HCT116 (cell line): ENCODE measurements around the gene ZNF536. TPM values are rescaled to one million over a fixed set of nuclear protein-coding genes. Genes with fewer than 3 reads are reported as not detected.

ENCODE experiments used
- ATAC-seq: fragments of 200-7000 bp; cut with Tn5 transposase; 2 replicates; pipeline ENCODE4 v1.9.1; 2020; ENCODE audit warnings: mild to moderate bottlenecking, moderate library complexity
- BruUV-seq: library from RNA; stranded (reverse); fragments of 400-500 nt; replicated peaks from 2 replicates; lab custom pipeline; 2021; lab: Mats Ljungman, UMichigan
- CTCF ChIA-PET: fragments of 300-600 bp; sonication (Branson Sonifier 250); formaldehyde crosslinking; loops from one replicate; lab custom pipeline; 2021; ENCODE audit warnings: antibody characterized with exemption; lab: Charles Lee
- POLR2A ChIA-PET: fragments of 300-600, 350-600 bp; sonication (Branson Sonifier 250); formaldehyde crosslinking; loops from one replicate; lab custom pipeline; 2021; ENCODE audit warnings: antibody characterized with exemption; lab: Charles Lee
- RAD21 ChIA-PET, 2 experiments: fragments of 300-600 bp; sonication (Branson Sonifier 250); formaldehyde crosslinking; loops; one replicate each; lab custom pipeline; 2023; ENCODE audit warnings: low total read pairs in 2 of 2; ENCODE audit not compliant: uncharacterized antibody in 2 of 2, unreplicated experiment in 2 of 2, low non-redundant PET in 1 of 2; lab: Charles Lee
- DNase-seq: peaks from one replicate; pipeline ENCODE4 v3.0.0-alpha.2; 2010; ENCODE audit warnings: low read depth, low spot score
- H2AFZ ChIP-seq: fragments of 200-600 bp; shearing (Covaris generic), sonication (generic); 2 replicates; pipeline ENCODE4 v1.6.1; 2017; ENCODE audit warnings: low read depth, mixed run types, mixed read lengths, antibody characterized with exemption, low read length; ENCODE audit not compliant: poor library complexity, severe bottlenecking
- H3K27ac ChIP-seq: 2 replicates; pipeline ENCODE4 v1.5.1; 2012; ENCODE audit warnings: low read depth, low read length
- H3K27me3 ChIP-seq: fragments of 200-600 bp; sonication (generic); 2 replicates; pipeline ENCODE4 v1.6.1; 2016; ENCODE audit warnings: mixed run types, low read length, mixed read lengths; ENCODE audit not compliant: insufficient read depth
- H3K36me3 ChIP-seq, 2 experiments: fragments of 200-500 bp in 1 of 2; fragments of 200-600 bp in 1 of 2; sonication (Bioruptor generic) in 1 of 2; sonication (generic) in 1 of 2; 2 replicates each; pipeline versions ENCODE4 v1.5.1 to v1.6.1; 2014 to 2016; ENCODE audit warnings: low read length in 2 of 2, inconsistent platforms in 1 of 2, mixed read lengths in 1 of 2, mixed run types in 1 of 2; ENCODE audit not compliant: insufficient read depth in 2 of 2, control insufficient read depth in 1 of 2
- H3K4me1 ChIP-seq, 2 experiments: fragments of 200-600 bp in 1 of 2; sonication (generic) in 1 of 2; 2 replicates each; pipeline versions ENCODE4 v1.5.1 to v1.6.1; 2012 to 2017; ENCODE audit warnings: low read length in 2 of 2, inconsistent platforms in 1 of 2, mild to moderate bottlenecking in 1 of 2, mixed read lengths in 1 of 2, mixed run types in 1 of 2, moderate library complexity in 1 of 2; ENCODE audit not compliant: insufficient read depth in 2 of 2, control insufficient read depth in 1 of 2
- H3K4me2 ChIP-seq: fragments of 200-600 bp; sonication (generic); 2 replicates; pipeline ENCODE4 v1.6.1; 2017; ENCODE audit warnings: mixed run types, low read length, mixed read lengths
- H3K4me3 ChIP-seq, 2 experiments: fragments of 200-600 bp in 1 of 2; sonication (generic) in 1 of 2; replicated peaks in 1 of 2; 2 replicates each; pipeline ENCODE4 v1.5.1; 2011 to 2016; ENCODE audit warnings: low read length in 2 of 2, control low read depth in 1 of 2, low read depth in 1 of 2, mild to moderate bottlenecking in 1 of 2, mixed read lengths in 1 of 2, mixed run types in 1 of 2
- H3K79me2 ChIP-seq: fragments of 200-600 bp; sonication (generic); 2 replicates; pipeline ENCODE4 v1.6.1; 2017; ENCODE audit warnings: mild to moderate bottlenecking, mixed run types, low read length, moderate library complexity, mixed read lengths; ENCODE audit not compliant: insufficient read depth
- H3K9ac ChIP-seq: fragments of 200-600 bp; sonication (generic); 2 replicates; pipeline ENCODE4 v1.6.1; 2016; ENCODE audit warnings: low read length, mixed read lengths
- H3K9me2 ChIP-seq: fragments of 200-600 bp; sonication (generic), shearing (Covaris generic); 2 replicates; pipeline ENCODE4 v1.6.1; 2017; ENCODE audit warnings: mixed run types, mild to moderate bottlenecking, moderate library complexity; ENCODE audit not compliant: insufficient read depth
- H3K9me3 ChIP-seq, 2 experiments: fragments of 200-500 bp in 1 of 2; fragments of 200-600 bp in 1 of 2; sonication (Bioruptor generic) in 1 of 2; sonication (generic) in 1 of 2; 2 replicates each; pipeline ENCODE4 v1.6.1; 2014 to 2017; ENCODE audit warnings: low read length in 2 of 2, mixed read lengths in 2 of 2, inconsistent platforms in 1 of 2, low read depth in 1 of 2, mild to moderate bottlenecking in 1 of 2, mixed run types in 1 of 2, moderate library complexity in 1 of 2; ENCODE audit not compliant: control insufficient read depth in 1 of 2, insufficient read depth in 1 of 2
- H4K20me1 ChIP-seq: fragments of 200-600 bp; sonication (generic), shearing (Covaris generic); 2 replicates; pipeline ENCODE4 v1.6.1; 2017; ENCODE audit warnings: mixed run types, mild to moderate bottlenecking, moderate library complexity; ENCODE audit not compliant: insufficient read depth
- ATF3 ChIP-seq: IDR thresholded peaks from 2 replicates; pipeline ENCODE4 v1.6.1; 2012
- CBX3 ChIP-seq: IDR thresholded peaks from 2 replicates; pipeline ENCODE4 v1.6.1; 2012; ENCODE audit warnings: low read depth
- CEBPB ChIP-seq: IDR thresholded peaks from 2 replicates; pipeline ENCODE4 v1.6.1; 2012; ENCODE audit warnings: low read depth
- CTCF ChIP-seq, 3 experiments: fragments of 200-600 bp in 1 of 3; sonication (generic) in 1 of 3; IDR thresholded peaks in 2 of 3; conservative IDR thresholded peaks in 1 of 3; 2 replicates each; pipeline ENCODE4 v1.5.1; 2012 to 2017; ENCODE audit warnings: low read depth in 2 of 3, low read length in 2 of 3, antibody characterized with exemption in 1 of 3, borderline replicate concordance in 1 of 3, control low read depth in 1 of 3, mild to moderate bottlenecking in 1 of 3, mixed read lengths in 1 of 3, mixed run types in 1 of 3, moderate library complexity in 1 of 3; ENCODE audit not compliant: insufficient read depth in 1 of 3
- EGR1 ChIP-seq: IDR thresholded peaks from 2 replicates; pipeline ENCODE4 v1.6.1; 2012; ENCODE audit warnings: low read depth
- ELF1 ChIP-seq: IDR thresholded peaks from 2 replicates; pipeline ENCODE4 v1.6.1; 2012; ENCODE audit warnings: low read depth, borderline replicate concordance
- EZH2 ChIP-seq: fragments of 200-600 bp; sonication (generic); IDR thresholded peaks from 2 replicates; pipeline ENCODE4 v1.6.1; 2017; ENCODE audit warnings: antibody characterized with exemption, mixed run types
- FOSL1 ChIP-seq: IDR thresholded peaks from 2 replicates; pipeline ENCODE4 v1.6.1; 2012; ENCODE audit warnings: low read depth
- JUND ChIP-seq: IDR thresholded peaks from 2 replicates; pipeline ENCODE4 v1.6.1; 2012
- POLR2A ChIP-seq: IDR thresholded peaks from 2 replicates; pipeline ENCODE4 v1.7.0; 2011; ENCODE audit warnings: borderline replicate concordance; ENCODE audit not compliant: insufficient read depth, insufficient read length; ENCODE audit errors: extremely low read depth
- POLR2AphosphoS5 ChIP-seq: IDR thresholded peaks from 2 replicates; pipeline ENCODE4 v1.6.1; 2011; ENCODE audit warnings: mild to moderate bottlenecking, low read depth, low read length, moderate library complexity
- RAD21 ChIP-seq: IDR thresholded peaks from 2 replicates; pipeline ENCODE4 v1.6.1; 2012; ENCODE audit warnings: low read depth, mild to moderate bottlenecking
- SIN3A ChIP-seq: IDR thresholded peaks from 2 replicates; pipeline ENCODE4 v1.6.1; 2012; ENCODE audit warnings: low read depth
- TCF7L2 ChIP-seq: IDR thresholded peaks from 2 replicates; pipeline ENCODE4 v1.7.0; 2011; ENCODE audit warnings: borderline replicate concordance, inconsistent platforms; ENCODE audit not compliant: insufficient read depth, insufficient read length; ENCODE audit errors: extremely low read depth
- YY1 ChIP-seq: IDR thresholded peaks from 2 replicates; pipeline ENCODE4 v1.6.1; 2011; ENCODE audit warnings: low read length, low read depth, moderate library complexity, mild to moderate bottlenecking; ENCODE audit not compliant: insufficient replicate concordance; ENCODE audit errors: extremely low read depth
- ZNF274 ChIP-seq: fragments of 200-500 bp; sonication (Bioruptor generic); IDR thresholded peaks from 2 replicates; pipeline ENCODE4 v1.6.1; 2014; ENCODE audit warnings: mild to moderate bottlenecking, low read depth, low read length, inconsistent platforms
- intact Hi-C: fragments of 100-400 bp; cut with micrococcal nuclease; formaldehyde crosslinking; loops from 2 replicates; pipeline ENCODE4 v1.10.0; 2022
- total RNA-seq: library from RNA; stranded (reverse); gene quantifications from one replicate; pipeline ENCODE4 v1.2.1, GENCODE V29; 2021; ENCODE audit not compliant: unreplicated experiment
- TF ChIP-seq, protein P1 (sequence below): IDR thresholded peaks from 2 replicates; pipeline ENCODE4 v1.6.1; 2011; ENCODE audit warnings: mild to moderate bottlenecking, low read length, moderate library complexity; ENCODE audit not compliant: insufficient replicate concordance; ENCODE audit errors: extremely low read depth

ZNF536 gene
- total RNA-seq, 1 experiment from 2014 or later = not detected

DNA sequence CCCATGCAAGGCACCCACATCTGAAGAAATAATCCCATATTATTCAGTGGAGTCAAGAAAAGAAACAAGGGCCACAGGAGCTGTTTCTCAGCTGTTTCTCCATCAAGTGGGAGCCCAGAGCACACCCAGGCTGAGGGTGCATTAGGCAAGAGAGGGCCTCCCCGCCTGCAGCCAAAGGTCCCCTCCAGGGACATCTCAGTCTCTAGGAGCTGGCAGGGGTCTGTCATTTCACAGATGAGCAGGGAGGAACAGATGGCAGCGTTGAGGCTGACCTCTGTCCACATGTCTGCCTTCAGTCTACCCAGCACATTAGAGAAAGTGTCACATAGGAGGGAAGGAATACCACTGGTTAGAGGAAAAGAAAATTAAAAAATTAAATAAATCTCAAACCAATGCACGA lies 157.7 kb downstream of the ZNF536 start:
- intact Hi-C loops = no loop called here
- RAD21 ChIA-PET = no interaction called here
- Histone ChIP-seq H3K9me3 (no peaks in the 10 kb centered on the region), H3K9ac (no peak overlapping the region), H3K79me2 (no peaks in the 10 kb centered on the region), H3K27me3 (0 out of 2 replicates have a peak, but pooled peaks cover 6% of the 10 kb centered on the region), H3K9me2 (no peaks in the 10 kb centered on the region), H3K4me1 (no peaks in the 10 kb centered on the region), H3K4me2 (no peak overlapping the region), H3K4me3 (no peak overlapping the region), H2AFZ (no peak overlapping the region), H3K27ac (no peak overlapping the region), H4K20me1 (no peaks in the 10 kb centered on the region), H3K36me3 (no peaks in the 10 kb centered on the region)
- DNase-seq (no peak), ATAC-seq (no peak)
- POLR2A ChIA-PET = no interaction called here
- BruUV-seq = no TSS peak
- TF ChIP-seq, protein P1, sequence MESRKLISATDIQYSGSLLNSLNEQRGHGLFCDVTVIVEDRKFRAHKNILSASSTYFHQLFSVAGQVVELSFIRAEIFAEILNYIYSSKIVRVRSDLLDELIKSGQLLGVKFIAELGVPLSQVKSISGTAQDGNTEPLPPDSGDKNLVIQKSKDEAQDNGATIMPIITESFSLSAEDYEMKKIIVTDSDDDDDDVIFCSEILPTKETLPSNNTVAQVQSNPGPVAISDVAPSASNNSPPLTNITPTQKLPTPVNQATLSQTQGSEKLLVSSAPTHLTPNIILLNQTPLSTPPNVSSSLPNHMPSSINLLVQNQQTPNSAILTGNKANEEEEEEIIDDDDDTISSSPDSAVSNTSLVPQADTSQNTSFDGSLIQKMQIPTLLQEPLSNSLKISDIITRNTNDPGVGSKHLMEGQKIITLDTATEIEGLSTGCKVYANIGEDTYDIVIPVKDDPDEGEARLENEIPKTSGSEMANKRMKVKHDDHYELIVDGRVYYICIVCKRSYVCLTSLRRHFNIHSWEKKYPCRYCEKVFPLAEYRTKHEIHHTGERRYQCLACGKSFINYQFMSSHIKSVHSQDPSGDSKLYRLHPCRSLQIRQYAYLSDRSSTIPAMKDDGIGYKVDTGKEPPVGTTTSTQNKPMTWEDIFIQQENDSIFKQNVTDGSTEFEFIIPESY = no peak
- TF ChIP-seq TCF7L2 (no peak), JUND (no peak), FOSL1 (no peak), EGR1 (no peak), CBX3 (no peak), RAD21 (no peak), ELF1 (no peak), CEBPB (no peak), YY1 (no peak), SIN3A (no peak), CTCF (IDR thresholded peaks at IDR 0.05 in 2 of 3, conservative IDR thresholded peaks at IDR 0.05 in 1 of 3; ENCODE audit: borderline replicate concordance in 1 of 3, insufficient read depth in 1 of 3, low read depth in 2 of 3, low read length in 2 of 3) (no peak), ATF3 (no peak), POLR2AphosphoS5 (no peak), ZNF274 (no peak), POLR2A (no peak), EZH2 (no peak)
- CTCF ChIA-PET = no interaction called here
